Measurements from ENCODE around the gene SPATA3. TPM values are rescaled to one million over a fixed set of nuclear protein-coding genes. Genes with fewer than 3 reads are reported as not detected.

The SPATA3 gene
- total and polyA plus RNA-seq, 2 experiments from 2014 or later = not detected

- no peak overlapping the region for H3K4me3 ChIP-seq
- TF ChIP-seq CTCF (IDR thresholded peaks at IDR 0.05; ENCODE audit: low read depth, low read length) = no peak
- no peaks in the 10 kb centered on the region for H3K36me3 ChIP-seq
- H3K27me3 ChIP-seq = peaks cover 19% of the 10 kb centered on the region
- no peak for DNase-seq (ENCODE audit: low read depth in 1 of 2, low spot score in 1 of 2)
- no peaks in the 10 kb centered on the region for H3K9me3 ChIP-seq (ENCODE audit: low read depth)
- H3K4me1 ChIP-seq (ENCODE audit: low read depth) = peaks cover 9% of the 10 kb centered on the region
- H3K27ac ChIP-seq = no peak overlapping the region
Measured at GRCh38 chr2:230955163-230955737, 40.7 kb upstream of the SPATA3 start.

GRCh38 chr2:230956827-230957755 lies 38.8 kb upstream of the SPATA3 start:
- TF ChIP-seq CTCF (IDR thresholded peaks at IDR 0.05; ENCODE audit: low read depth, low read length) = no peak
- Histone ChIP-seq H3K36me3 (no peaks in the 10 kb centered on the region), H3K4me3 (peak overlapping the region; percentile 24), H3K27ac (no peak overlapping the region), H3K9me3 (ENCODE audit: low read depth) (no peaks in the 10 kb centered on the region), H3K4me1 (ENCODE audit: low read depth) (no peaks in the 10 kb centered on the region), H3K27me3 (peaks cover 19% of the 10 kb centered on the region)
- DNase-seq (ENCODE audit: low read depth in 1 of 2, low spot score in 1 of 2) = peak; percentile 54 to 65

- Histone ChIP-seq H3K27ac (no peak overlapping the region), H3K9me3 (ENCODE audit: low read depth) (no peaks in the 10 kb centered on the region), H3K4me3 (peak overlapping the region; percentile 24), H3K27me3 (peaks cover 19% of the 10 kb centered on the region), H3K36me3 (no peaks in the 10 kb centered on the region), H3K4me1 (ENCODE audit: low read depth) (no peaks in the 10 kb centered on the region)
- no peak for DNase-seq (ENCODE audit: low read depth in 1 of 2, low spot score in 1 of 2)
- TF ChIP-seq CTCF (IDR thresholded peaks at IDR 0.05; ENCODE audit: low read depth, low read length) = no peak
Measured at GRCh38 chr2:230957756-230958391, 38.0 kb upstream of the SPATA3 start.

- H3K27me3 ChIP-seq = peaks cover 19% of the 10 kb centered on the region
- no peak for TF ChIP-seq CTCF (IDR thresholded peaks at IDR 0.05; ENCODE audit: low read depth, low read length)
- no peaks in the 10 kb centered on the region for H3K9me3 ChIP-seq (ENCODE audit: low read depth)
Measured at GRCh38 chr2:230958820-230959756, 36.8 kb upstream of the SPATA3 start.

GRCh38 chr2:230960026-230960425 lies 35.9 kb upstream of the SPATA3 start:
- Histone ChIP-seq H3K27ac (no peak overlapping the region), H3K4me3 (no peak overlapping the region), H3K27me3 (peaks cover 19% of the 10 kb centered on the region), H3K36me3 (no peaks in the 10 kb centered on the region), H3K4me1 (ENCODE audit: low read depth) (no peaks in the 10 kb centered on the region), H3K9me3 (ENCODE audit: low read depth) (no peaks in the 10 kb centered on the region)
- DNase-seq (ENCODE audit: low read depth in 1 of 2, low spot score in 1 of 2) = peak in 1 of 2 donors; percentile 40
- no peak for TF ChIP-seq CTCF (IDR thresholded peaks at IDR 0.05; ENCODE audit: low read depth, low read length)

More at GRCh38 chr2:230958820-230959756, 36.8 kb upstream of the SPATA3 start:
- DNase-seq (ENCODE audit: low read depth in 1 of 2, low spot score in 1 of 2) = no peak
- Histone ChIP-seq H3K4me3 (no peak overlapping the region), H3K36me3 (no peaks in the 10 kb centered on the region), H3K4me1 (ENCODE audit: low read depth) (no peaks in the 10 kb centered on the region), H3K27ac (no peak overlapping the region)

All from cardiac muscle cell (in vitro differentiated cells and primary cell).